ENCODE results near the gene MT2A. TPM values are rescaled to one million over a fixed set of nuclear protein-coding genes. Genes with fewer than 3 reads are reported as not detected.

MT2A gene
- total and polyA plus RNA-seq, 2 experiments from 2014 or later: 70.3 to 1,143 TPM

DNA sequence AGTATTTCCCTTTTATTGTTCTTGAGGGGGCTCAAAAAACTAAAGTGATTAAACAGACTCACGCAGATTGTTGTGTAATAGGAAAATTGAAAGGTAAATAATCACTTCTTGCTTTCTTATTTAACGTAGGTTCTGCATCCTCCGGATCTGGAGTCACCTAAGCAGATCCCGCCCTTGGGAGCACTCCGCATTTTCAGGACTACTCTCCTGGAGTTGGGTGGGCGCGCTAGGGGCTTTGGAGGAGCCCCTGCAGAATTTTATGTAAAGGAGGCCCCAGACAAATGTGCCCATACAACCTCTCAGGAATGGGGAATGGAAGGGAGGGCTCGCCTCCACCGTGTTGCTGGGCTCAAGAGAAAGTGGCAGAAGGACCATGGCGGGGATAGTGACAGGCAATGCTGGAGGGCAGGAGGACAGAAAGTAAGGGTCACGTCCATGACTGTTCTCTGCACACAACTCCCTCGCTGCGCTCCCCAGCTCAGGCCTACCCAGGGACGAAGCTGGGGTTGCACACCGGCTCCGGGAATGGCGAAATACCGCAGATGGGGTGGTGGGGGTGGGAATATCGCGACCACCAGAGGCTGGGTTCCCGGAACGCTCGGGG lies 8.3 kb downstream of the MT2A start:
- H3K9me2 ChIP-seq (replicated peaks; ENCODE audit: insufficient read depth): no peaks in the 10 kb centered on the region
- 25% methylated on average over 21 of the region's 23 CpGs for WGBS (ENCODE audit: low lambda C conversion rate, missing lambda C conversion rate)
- H3K36me3 ChIP-seq (replicated peaks; ENCODE audit: insufficient read depth, low read depth): no peaks in the 10 kb centered on the region
- H3K4me3 ChIP-seq: no peak overlapping the region
- H3K4me2 ChIP-seq: peak overlapping the region; percentile 86
- no peak for TF ChIP-seq EZH2 (IDR thresholded peaks at IDR 0.05; ENCODE audit: borderline replicate concordance)
- TF ChIP-seq, protein P1, sequence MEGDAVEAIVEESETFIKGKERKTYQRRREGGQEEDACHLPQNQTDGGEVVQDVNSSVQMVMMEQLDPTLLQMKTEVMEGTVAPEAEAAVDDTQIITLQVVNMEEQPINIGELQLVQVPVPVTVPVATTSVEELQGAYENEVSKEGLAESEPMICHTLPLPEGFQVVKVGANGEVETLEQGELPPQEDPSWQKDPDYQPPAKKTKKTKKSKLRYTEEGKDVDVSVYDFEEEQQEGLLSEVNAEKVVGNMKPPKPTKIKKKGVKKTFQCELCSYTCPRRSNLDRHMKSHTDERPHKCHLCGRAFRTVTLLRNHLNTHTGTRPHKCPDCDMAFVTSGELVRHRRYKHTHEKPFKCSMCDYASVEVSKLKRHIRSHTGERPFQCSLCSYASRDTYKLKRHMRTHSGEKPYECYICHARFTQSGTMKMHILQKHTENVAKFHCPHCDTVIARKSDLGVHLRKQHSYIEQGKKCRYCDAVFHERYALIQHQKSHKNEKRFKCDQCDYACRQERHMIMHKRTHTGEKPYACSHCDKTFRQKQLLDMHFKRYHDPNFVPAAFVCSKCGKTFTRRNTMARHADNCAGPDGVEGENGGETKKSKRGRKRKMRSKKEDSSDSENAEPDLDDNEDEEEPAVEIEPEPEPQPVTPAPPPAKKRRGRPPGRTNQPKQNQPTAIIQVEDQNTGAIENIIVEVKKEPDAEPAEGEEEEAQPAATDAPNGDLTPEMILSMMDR (IDR thresholded peaks at IDR 0.05; ENCODE audit: poor library complexity): no peak
- no peak for TF ChIP-seq EZH2phosphoT487 (IDR thresholded peaks at IDR 0.05; ENCODE audit: low read depth, severe bottlenecking, unreplicated experiment)
- H3K27ac ChIP-seq: no peak overlapping the region
- H2AFZ ChIP-seq: peak overlapping the region; percentile 45
- no peaks in the 10 kb centered on the region for H3K4me1 ChIP-seq (ENCODE audit: insufficient read depth)
- no peak for DNase-seq (ENCODE audit: low spot score)
- peaks cover 42% of the 10 kb centered on the region for H3K27me3 ChIP-seq
- H4K20me1 ChIP-seq (ENCODE audit: insufficient read depth, poor library complexity, severe bottlenecking): no peaks in the 10 kb centered on the region
- no peaks in the 10 kb centered on the region for H3K9me3 ChIP-seq (ENCODE audit: low read depth)
- H3K79me2 ChIP-seq: no peaks in the 10 kb centered on the region

GRCh38 chr16:56617212-56618085 lies 9.1 kb downstream of the MT2A start:
- Histone ChIP-seq H3K27ac (no peak overlapping the region), H2AFZ (peak overlapping the region; percentile 45), H3K79me2 (no peaks in the 10 kb centered on the region), H3K4me2 (peak overlapping the region; percentile 86), H4K20me1 (ENCODE audit: insufficient read depth, poor library complexity, severe bottlenecking) (no peaks in the 10 kb centered on the region), H3K4me1 (ENCODE audit: insufficient read depth) (no peaks in the 10 kb centered on the region), H3K4me3 (peak overlapping the region; percentile 29), H3K9me3 (ENCODE audit: low read depth) (no peaks in the 10 kb centered on the region), H3K36me3 (replicated peaks; ENCODE audit: insufficient read depth, low read depth) (no peaks in the 10 kb centered on the region), H3K9me2 (replicated peaks; ENCODE audit: insufficient read depth) (no peaks in the 10 kb centered on the region), H3K27me3 (peaks cover 42% of the 10 kb centered on the region)
- WGBS (ENCODE audit: low lambda C conversion rate, missing lambda C conversion rate): 4% methylated on average over 39 of the region's 41 CpGs
- peak; percentile 60 for DNase-seq (ENCODE audit: low spot score)
- no peak for TF ChIP-seq EZH2phosphoT487 (IDR thresholded peaks at IDR 0.05; ENCODE audit: low read depth, severe bottlenecking, unreplicated experiment)
- TF ChIP-seq, protein P1 (IDR thresholded peaks at IDR 0.05; ENCODE audit: poor library complexity): no peak
- no peak for TF ChIP-seq EZH2 (IDR thresholded peaks at IDR 0.05; ENCODE audit: borderline replicate concordance)

DNA sequence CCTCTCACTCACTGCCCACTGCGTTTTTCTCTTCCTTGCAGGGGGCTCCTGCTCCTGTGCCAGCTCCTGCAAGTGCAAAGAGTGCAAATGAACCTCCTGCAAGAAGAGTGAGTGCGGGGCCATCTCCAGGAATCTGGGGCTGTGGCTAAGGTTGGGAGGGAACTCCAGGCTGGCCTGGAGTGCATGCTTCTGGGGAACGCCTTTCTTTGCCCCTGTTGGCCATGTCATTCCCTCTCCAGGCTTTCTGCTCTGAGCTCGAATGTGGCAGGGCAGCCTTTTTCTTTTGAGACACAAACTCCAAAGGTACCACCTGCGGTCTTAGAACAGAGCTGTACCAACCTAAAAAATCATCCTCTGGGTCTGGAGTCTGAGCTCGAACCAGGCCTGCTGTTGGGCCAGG lies 9.8 kb downstream of the MT2A start:
- TF ChIP-seq EZH2 (IDR thresholded peaks at IDR 0.05; ENCODE audit: borderline replicate concordance) (no peak), EZH2phosphoT487 (IDR thresholded peaks at IDR 0.05; ENCODE audit: low read depth, severe bottlenecking, unreplicated experiment) (no peak)
- TF ChIP-seq, protein P1 (IDR thresholded peaks at IDR 0.05; ENCODE audit: poor library complexity): no peak
- 35% methylated on average over 6 of the region's 6 CpGs for WGBS (ENCODE audit: low lambda C conversion rate, missing lambda C conversion rate)
- Histone ChIP-seq H3K4me2 (no peak overlapping the region), H3K4me3 (no peak overlapping the region), H3K4me1 (ENCODE audit: insufficient read depth) (no peaks in the 10 kb centered on the region), H3K27ac (no peak overlapping the region), H3K9me3 (ENCODE audit: low read depth) (no peaks in the 10 kb centered on the region), H4K20me1 (ENCODE audit: insufficient read depth, poor library complexity, severe bottlenecking) (no peaks in the 10 kb centered on the region), H3K27me3 (peaks cover 42% of the 10 kb centered on the region), H3K9me2 (replicated peaks; ENCODE audit: insufficient read depth) (no peaks in the 10 kb centered on the region), H3K79me2 (no peaks in the 10 kb centered on the region), H2AFZ (no peak overlapping the region), H3K36me3 (replicated peaks; ENCODE audit: insufficient read depth, low read depth) (no peaks in the 10 kb centered on the region)
- DNase-seq (ENCODE audit: low spot score): no peak
